ENCODE results near the gene PDE6D.

GRCh38 chr2:231794383-231794782 lies 13.3 kb upstream of the PDE6D start:
- no peak for TF ChIP-seq EP300 (IDR thresholded peaks at IDR 0.05)
- no peak for TF ChIP-seq POLR2A (IDR thresholded peaks at IDR 0.05)
- no peak for TF ChIP-seq CTCF (IDR thresholded peaks at IDR 0.05)
